Neural crest cell (in vitro differentiated cells): ENCODE measurements around the gene RPUSD3. TPM values are rescaled to one million over a fixed set of nuclear protein-coding genes. Genes with fewer than 3 reads are reported as not detected.

Experiments
- DNase-seq: peaks from one replicate; pipeline ENCODE4 v3.0.0; 2021; ENCODE audit warnings: low read depth, mixed read lengths, low spot score
- H3K27ac Mint-ChIP-seq: one replicate; pipeline ENCODE4 v1.8.0; 2021; ENCODE audit warnings: mild to moderate bottlenecking, mixed read lengths; ENCODE audit not compliant: unreplicated experiment
- H3K27me3 Mint-ChIP-seq: 2 replicates; pipeline ENCODE4 v1.8.0; 2021; ENCODE audit warnings: low read depth, mild to moderate bottlenecking, mixed read lengths
- H3K36me3 Mint-ChIP-seq: 2 replicates; pipeline ENCODE4 v1.8.0; 2021; ENCODE audit warnings: low read depth, mild to moderate bottlenecking, mixed read lengths
- H3K4me1 Mint-ChIP-seq: 2 replicates; pipeline ENCODE4 v1.8.0; 2021; ENCODE audit warnings: mixed read lengths
- H3K4me3 Mint-ChIP-seq: one replicate; pipeline ENCODE4 v1.8.0; 2021; ENCODE audit warnings: mild to moderate bottlenecking, mixed read lengths
- H3K9me3 Mint-ChIP-seq: 2 replicates; pipeline ENCODE4 v1.8.0; 2021; ENCODE audit warnings: mixed read lengths
- CTCF ChIP-seq: fragments of 200-600 bp; sonication (generic); conservative IDR thresholded peaks from 2 replicates; pipeline ENCODE4 v1.5.0; 2021; ENCODE audit warnings: antibody characterized with exemption, mild to moderate bottlenecking
- total RNA-seq: library from RNA; stranded (reverse); gene quantifications from 2 replicates; pipeline ENCODE4 v1.2.1, GENCODE V29; 2021

RPUSD3 gene
- total RNA-seq, 1 donor from 2014 or later = 58.0 TPM

- no peak for DNase-seq
- TF ChIP-seq CTCF = no peak
- Mint-ChIP-seq H3K27ac (no peak overlapping the region), H3K9me3 (no peaks in the 10 kb centered on the region), H3K4me3 (no peak overlapping the region), H3K36me3 (peaks cover 2% of the 10 kb centered on the region), H3K4me1 (peaks cover 12% of the 10 kb centered on the region), H3K27me3 (no peaks in the 10 kb centered on the region)
Observed at GRCh38 chr3:9887480-9887879, 43.7 kb upstream of the RPUSD3 start.

DNA sequence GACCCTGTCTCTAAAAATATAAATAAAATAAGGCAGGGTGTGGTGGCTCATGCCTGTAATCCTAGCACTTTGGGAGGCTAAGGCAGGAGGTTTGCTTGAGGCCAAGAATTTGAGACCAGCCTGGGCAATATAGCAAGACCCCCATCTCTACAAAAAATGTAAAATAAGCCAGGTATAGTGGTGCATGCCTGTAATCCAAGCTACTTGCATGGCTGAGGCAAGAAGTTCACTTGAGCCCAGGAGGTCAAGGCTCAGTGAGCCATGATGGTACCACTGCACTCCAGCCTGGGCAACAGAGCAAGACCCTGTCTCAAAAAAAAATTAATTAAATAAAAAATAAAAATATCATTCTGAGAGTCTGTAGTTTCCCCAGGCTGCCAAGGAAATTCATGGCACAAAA lies 42.5 kb upstream of the RPUSD3 start:
- Mint-ChIP-seq H3K27me3 (no peaks in the 10 kb centered on the region), H3K36me3 (no peaks in the 10 kb centered on the region), H3K27ac (no peak overlapping the region), H3K4me1 (peaks cover 5% of the 10 kb centered on the region), H3K9me3 (no peaks in the 10 kb centered on the region), H3K4me3 (no peak overlapping the region)
- no peak for DNase-seq
- no peak for TF ChIP-seq CTCF

GRCh38 chr3:9884555-9885165 lies 40.9 kb upstream of the RPUSD3 start:
- no peaks in the 10 kb centered on the region for H3K4me1 Mint-ChIP-seq
- DNase-seq = no peak
- H3K9me3 Mint-ChIP-seq = no peaks in the 10 kb centered on the region
- H3K27me3 Mint-ChIP-seq = no peaks in the 10 kb centered on the region
- TF ChIP-seq CTCF = no peak
- no peak overlapping the region for H3K4me3 Mint-ChIP-seq
- no peaks in the 10 kb centered on the region for H3K36me3 Mint-ChIP-seq
- no peak overlapping the region for H3K27ac Mint-ChIP-seq

DNA sequence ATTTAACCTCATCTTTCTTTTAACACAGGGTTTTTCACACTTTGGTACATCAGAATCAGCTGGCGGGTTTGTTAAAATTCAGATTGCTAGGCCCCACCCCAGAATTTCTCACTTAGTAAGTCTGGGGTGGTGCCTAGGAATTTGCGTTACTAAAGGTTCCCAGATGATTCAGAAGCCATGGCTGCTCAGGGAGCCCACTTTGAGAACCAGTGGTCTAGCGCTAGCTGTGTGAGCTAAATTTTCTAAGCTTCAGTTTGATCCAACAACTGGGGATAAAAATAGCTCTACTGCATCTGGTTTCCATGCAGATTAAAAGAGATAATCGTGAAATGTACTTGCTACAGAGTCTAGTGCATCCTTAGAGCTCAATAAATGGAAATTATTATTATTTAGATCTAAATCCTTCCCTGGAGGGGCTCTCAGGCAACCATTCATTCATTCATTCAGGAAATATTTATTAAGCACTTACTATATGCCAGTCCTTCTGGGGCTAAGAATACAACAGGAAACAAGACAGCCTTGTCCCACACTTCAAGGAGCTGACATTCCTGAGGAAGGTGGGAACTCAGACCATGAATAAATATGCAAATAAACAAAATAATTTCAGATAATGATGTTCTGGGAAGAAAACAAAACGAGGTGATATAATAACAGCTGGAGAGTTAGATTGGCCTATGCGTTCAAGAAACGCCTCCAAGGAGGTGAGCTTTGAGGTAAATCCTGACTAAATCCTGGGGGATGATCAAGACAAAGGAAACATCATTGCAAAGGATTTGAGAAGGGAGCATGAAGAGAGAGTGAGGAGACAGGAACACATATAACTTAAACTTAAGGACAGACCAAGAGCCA lies 40.1 kb upstream of the RPUSD3 start:
- TF ChIP-seq CTCF = no peak
- no peak overlapping the region for H3K4me3 Mint-ChIP-seq
- no peaks in the 10 kb centered on the region for H3K4me1 Mint-ChIP-seq
- no peak for DNase-seq
- H3K27me3 Mint-ChIP-seq = no peaks in the 10 kb centered on the region
- no peaks in the 10 kb centered on the region for H3K9me3 Mint-ChIP-seq
- H3K36me3 Mint-ChIP-seq = no peaks in the 10 kb centered on the region
- no peak overlapping the region for H3K27ac Mint-ChIP-seq

GRCh38 chr3:9881441-9881840 lies 37.6 kb upstream of the RPUSD3 start:
- Mint-ChIP-seq H3K27ac (no peak overlapping the region), H3K36me3 (no peaks in the 10 kb centered on the region), H3K4me3 (no peak overlapping the region), H3K9me3 (no peaks in the 10 kb centered on the region), H3K4me1 (no peaks in the 10 kb centered on the region), H3K27me3 (peaks cover 6% of the 10 kb centered on the region)
- no peak for TF ChIP-seq CTCF
- no peak for DNase-seq
